NK-92 treated with Interleukin-12 subunit alpha and Interleukin-12 subunit beta, amount 100 ng/mL, for 24 hours (cell line): ENCODE measurements around the gene CRIM1.

Experiments used
- DNase-seq: peaks from one replicate; lab custom pipeline; 2025; lab: John Stamatoyannopoulos, UW

The CRIM1 gene

DNA sequence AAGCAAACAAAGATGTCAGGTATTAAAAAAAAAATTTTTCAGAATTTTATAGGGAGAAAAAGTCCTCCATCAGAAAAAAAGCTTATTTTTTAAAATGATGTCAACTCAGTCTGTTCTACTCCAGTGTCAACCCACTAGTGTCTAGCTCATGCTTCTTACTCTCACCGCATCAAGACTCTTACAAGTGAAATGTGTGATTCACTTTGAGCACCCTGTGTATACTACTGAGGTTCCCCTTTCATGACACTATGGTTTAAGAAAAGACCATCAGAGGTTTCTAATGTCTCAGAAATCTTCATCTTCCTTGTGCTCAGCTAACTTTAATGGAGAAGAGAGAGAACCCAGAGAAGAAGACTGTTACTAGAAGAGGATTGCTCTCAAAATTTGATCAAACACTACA is 199.0 kb downstream of the CRIM1 start:
- DNase-seq, result no peak

DNA sequence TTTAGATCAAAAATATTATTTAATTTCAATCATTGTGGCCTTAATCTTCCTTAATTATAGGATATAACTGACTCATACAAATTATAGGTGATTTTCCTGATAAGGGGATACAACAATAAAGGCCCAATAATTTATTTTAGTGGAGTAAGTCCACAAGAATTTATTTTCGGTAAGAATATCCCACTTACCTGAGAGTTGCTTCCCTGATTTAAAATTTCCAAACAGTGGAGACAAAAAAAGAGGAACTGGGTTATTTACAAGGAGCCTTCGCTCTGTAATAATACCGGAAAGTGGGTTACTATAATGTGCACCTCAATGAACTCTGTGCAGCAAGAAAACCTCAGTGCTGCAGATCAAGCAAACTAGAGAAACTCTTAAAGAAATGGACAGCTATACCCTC is 200.2 kb downstream of the CRIM1 start:
- no peak for DNase-seq

DNA sequence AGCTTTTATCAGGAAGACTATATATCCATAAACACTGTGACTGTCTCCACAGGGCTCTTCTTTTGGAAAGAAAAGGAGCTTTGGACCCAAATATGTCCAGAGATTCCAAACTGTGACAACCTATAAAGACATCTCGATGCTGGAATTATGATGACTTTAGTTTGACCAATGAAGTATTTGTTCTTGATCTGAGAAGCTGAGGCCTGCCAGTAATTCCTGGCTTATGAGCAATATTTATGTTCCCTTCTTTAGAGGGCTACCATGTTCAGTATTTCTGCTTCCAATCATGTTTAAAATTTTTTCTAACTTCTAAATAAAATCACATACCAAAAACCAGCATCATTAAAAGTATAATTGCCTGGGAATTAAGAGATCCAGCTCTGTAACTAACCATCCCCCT is 201.3 kb downstream of the CRIM1 start:
- no peak for DNase-seq

DNA sequence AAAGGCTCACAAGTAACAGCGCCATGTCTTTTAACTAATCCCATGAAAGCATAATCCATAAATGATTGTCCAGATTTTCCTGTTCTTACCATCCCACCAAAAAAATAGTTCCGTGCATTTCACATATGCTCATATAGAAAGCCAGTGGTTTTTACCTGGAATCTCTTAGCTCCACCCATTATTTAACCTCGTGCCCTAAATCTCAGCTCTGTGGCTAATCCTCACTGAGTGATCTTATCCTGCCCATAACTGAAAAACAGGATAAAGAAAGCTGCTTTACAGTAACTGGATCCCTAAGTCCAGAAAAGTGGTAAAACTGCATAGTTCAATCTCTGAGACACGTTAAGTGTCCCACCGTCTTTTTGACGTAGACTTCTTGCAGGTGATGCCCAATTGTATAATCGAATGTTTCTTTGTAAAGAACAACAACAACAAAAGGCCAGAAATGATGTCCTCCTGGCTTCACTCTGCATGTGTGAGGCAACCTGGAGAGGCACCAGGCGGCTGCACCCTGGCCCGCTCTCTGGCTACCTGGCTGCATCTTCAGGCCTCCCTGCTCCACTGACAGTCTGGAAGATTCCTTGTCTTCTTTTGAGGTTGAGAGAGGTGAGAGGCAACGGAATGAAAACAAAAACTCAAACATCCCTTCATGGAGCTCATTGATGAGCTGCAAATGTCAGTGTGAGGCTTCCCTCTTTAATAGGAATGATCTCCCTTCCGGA is 203.8 kb downstream of the CRIM1 start:
- no peak for DNase-seq

DNA sequence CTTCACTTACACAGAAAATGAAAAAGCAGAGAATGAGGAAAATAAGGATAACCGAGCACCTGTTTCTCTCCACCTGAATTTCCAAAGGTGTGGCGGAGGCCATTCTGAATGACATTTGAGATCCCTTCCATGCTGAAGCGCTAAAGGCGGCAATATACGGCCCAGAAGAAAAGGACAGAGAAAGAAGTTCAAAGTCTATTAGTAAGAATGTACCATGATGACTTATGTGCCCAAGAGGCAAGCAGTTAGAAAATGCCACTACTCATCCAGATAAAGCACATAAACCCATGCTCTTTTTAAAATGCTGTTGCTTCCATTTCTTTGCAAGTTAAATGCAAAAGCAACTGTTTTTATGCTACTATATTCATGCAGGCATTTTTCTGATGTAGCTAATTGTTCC is 205.1 kb downstream of the CRIM1 start:
- DNase-seq, result no peak

DNA sequence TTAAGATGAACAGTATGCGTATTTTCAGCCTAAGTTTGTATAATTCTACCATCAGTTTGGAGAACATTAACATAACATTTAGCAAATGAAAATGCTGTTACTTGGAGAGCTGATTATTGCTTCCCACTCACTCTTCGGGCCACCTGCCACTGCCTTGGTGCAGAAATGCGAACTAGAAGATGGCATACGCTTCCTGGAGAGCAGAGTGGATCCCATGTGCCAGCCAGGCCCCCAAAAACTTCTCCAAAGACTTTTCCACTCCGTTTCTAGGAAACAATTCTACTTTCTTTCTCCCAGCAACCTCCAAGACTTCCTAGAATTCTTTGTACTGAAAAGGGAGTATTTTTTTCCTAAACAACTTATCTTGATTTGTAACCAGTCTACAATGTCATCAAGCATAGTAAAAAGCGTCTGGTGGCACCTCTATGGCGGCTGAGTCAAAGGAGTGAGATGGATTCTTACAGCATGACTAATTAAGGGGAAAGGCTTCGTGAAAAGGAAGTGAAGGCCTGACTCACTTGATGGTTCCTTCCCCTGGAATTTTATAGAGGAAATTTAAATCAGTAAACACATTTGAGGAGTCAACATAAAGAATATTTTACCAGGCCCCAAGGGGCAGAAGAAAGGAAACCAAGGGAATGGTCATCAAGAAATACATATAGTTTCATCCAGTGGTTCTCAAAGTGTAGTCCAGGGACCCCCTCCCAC is 205.8 kb downstream of the CRIM1 start:
- no peak for DNase-seq

DNA sequence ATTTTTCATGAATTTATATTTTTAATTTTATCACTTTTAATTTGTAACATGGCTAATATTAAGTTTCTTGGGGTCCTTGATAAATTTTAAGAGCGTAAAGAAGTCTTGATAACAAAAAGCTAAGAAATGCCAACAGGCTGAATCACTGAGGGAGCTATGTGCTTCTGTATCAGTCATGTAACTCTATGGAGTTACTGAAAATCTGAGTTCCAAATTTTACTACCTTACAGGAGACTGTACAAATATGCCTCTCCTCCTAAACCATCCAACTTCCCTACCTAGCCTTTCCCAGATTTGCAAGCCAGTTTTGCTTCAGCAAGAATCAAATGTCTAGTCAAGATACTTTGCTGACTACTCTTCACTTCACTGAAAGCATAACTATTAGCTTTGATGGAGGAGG is 206.7 kb downstream of the CRIM1 start:
- no peak for DNase-seq

DNA sequence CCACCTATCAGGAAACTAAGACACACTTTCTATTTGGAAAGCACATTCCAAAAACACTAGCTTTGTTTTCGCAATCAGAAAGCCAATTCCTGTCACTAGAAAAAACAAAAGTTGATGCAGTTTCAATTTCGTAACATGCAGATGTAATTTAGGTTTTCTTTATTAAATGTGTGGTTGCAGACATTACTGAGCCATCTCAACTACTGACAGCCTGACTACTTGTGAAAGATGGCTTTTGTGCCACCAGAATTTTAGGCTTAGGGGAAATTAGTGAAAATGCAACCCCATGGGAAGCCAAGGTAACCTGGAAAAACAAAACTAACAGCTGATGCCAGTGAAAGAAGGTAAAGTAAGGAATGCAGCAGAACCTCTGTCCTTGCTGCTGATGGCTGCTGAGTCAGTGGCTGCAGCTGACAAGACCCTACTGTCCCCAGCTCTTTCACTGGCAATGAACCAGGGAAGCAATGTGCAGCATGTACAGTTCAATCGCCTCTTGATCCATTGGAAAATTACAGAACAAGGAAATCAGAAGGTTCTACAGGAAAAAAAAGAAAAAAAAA is 207.5 kb downstream of the CRIM1 start:
- no peak for DNase-seq

DNA sequence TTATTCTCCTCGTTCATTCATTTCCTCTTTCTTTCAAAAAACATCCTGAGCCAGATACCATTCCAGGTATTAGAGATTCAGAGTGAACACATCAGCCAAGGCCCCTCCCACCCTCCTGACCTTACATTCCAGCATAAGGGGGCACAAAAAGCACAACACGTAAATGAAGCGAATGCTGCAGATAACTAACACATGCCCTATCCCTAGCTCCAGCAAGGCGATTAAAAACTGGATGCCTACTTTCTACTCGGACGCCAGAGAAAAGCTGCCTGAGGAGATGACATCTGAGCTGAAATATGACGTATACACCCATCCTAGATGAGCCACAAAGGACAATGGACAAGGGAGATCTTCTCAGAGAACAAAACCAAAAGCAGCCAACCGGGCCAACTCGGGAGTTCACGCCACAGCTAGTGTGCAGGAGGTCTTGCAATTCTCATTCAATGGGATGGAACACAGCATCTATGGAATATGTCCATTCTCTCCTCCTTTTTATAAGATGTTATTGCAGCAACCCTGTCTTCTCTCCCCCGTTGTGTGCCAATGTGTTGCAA is 208.9 kb downstream of the CRIM1 start:
- DNase-seq, result no peak

DNA sequence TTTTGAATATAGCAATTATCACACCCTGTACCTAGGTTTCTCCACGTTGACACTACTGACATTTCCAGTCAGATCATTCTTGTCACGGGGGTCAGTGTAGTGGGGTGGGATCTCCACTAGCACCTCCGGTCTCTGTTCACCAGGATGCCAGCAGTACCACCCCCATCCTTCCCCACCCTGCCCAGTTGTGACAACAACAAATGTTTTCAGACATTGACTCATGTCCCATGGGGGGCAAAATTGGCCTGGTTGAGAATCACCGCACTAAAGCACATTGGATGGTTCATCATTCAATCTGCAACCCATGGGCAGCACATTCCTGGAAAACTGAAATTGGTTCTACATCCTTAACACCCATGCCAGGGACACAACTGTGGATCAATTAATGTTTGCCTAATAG is 210.1 kb downstream of the CRIM1 start:
- no peak for DNase-seq

DNA sequence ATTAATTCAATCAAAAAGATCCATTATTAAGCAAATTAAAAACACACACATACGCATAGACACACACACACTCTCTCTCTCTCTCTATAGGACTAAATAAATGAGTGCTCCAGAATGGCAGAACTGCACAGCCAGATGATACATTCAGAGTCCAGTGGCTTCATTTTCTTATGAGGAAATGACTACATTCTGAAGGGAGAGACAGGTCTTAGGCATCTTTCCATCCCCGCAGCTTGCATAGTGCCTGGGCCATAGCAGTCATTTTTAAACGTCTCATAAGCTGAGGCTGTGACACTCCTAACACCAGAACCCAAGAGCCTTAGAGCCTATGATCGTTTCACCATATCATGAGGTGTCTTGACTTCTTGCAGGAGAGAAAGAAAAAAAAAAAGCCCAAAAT is 211.3 kb downstream of the CRIM1 start:
- no peak for DNase-seq

DNA sequence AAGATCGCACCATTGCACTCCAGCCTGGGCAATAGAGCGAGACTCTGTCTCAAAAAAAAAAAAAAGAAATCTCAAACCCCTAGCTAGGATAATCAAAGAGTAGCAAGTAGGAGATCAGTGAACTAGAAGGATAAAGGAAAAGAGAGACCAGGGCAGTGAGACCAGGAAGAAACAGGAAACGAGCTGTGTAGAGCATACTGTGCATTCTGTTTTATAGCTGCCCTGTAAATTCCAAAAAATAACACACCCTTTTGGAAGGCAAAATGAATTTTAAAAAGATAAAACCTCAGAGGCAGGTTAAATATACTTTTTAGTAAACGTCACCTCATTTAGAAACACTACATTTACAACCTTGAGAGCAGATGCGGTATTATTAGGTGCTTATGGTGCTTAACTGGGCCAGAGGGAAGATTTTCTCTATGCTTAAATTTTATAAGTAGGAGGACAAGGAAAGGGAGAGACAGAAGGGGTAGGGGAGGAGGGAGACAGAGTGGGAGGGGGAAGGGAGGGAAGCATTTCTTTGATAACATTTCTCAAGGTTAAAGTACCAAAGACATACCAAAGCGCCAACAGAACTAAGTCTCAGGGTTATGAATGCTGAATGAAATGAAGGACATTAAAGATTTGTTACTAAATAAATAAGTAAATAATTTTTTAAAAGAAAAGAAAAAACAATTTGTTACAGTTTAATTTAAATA is 212.3 kb downstream of the CRIM1 start:
- DNase-seq, result no peak

DNA sequence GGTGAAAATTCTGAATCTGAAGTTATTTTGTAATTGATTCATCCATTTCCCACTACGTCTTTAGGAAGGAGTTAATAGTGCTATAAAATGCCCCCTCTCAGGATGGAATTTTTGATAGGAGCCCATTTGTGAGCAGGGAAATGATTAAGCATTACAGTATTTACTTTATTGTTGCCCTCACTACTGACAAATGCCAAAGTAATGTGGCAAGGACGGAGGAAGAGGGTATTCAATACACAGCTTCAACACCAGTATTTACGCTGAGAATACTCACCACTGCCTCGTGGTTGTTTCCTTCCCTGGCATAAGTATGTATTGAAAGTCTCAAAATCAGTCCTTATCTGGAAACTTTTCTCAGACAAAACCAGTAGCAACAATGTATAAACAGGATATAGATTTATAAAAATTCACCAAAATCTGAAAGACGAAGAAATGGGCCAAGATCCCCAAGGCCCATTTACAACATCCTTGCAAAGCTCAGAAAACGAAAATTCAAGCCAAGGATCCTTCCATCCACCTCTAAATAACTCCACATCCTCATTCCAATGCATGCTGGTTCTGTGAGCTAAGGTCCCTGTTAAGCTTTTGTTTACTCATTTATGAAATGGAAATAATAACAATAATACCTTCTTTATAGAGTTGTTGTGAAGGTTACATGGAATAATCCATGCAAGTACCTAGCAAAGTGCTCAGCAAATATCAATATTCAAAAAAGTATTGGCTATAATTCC is 213.1 kb downstream of the CRIM1 start:
- DNase-seq, result no peak

DNA sequence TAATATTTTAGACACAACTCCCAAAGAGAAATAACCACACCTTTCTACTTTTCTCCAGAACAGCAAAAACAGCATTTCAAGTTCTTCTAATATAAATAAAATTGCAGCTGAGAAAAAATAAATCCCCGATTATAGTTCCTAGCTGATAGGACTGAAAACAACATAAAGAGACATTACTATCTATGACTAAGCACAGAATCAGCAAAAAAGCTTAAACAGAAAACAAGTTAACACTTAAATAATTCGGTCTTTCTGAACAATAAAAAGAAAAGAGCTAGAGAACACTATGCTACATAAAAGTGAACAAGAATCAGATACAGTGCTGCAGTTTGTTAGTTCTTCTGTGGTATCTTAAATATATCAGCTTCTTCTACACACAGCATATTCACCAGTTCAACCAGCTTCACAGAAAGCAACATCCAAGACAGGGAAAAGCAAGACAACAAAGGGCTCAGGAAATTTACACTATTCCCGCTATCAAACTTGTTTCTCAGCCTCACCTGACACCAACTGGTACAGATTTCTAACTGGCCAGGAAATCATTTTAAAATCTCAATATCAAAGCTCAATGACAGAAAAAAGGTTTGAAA is 213.8 kb downstream of the CRIM1 start:
- no peak for DNase-seq

DNA sequence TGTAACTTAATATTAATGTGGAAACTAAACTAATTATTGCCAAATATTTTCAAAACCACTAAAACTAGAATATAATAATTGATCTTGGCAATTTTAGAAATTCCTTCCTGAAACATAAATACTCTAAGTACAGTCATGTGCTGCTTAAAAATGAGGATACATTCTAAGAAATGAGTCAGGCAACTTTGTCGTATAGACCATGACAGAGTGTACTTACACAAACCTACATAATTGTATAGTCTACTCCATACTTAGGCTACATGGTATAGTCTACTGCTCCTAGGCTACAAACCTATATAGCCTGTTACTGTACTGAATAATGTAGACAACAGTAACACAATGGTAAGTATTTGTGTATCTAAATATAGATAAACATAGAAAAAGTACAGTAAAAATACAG is 214.8 kb downstream of the CRIM1 start:
- DNase-seq, result no peak

DNA sequence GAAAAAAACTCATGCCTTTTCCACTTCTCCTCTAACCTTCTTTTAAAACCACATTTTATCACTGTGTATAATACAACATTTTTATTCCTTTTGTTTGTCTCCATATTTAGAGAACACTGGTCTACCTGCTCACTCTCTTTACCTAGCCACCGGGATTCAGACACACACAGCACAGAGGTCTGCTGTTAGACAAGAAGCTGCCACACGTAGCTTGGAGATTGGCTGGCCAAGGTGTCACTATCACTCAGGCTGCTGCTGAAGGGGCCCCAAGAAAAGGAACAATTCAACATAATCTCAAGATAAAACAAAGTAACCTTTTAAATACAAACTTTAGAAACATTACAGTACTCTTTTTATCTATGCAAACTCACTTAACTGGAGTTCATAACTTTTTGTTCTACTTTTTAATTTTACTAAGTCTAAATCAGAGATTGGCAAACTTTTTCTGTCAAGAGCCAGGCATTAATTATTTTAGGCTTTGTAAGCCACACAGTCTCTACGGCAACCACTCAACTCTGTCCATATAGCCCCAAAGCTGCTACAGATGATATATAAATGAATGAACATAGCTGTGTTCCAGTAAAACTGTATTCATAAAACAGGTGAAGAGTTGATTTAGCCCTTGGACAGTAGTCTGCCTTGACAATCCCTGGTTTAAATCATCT is 216.6 kb downstream of the CRIM1 start:
- DNase-seq, result no peak

DNA sequence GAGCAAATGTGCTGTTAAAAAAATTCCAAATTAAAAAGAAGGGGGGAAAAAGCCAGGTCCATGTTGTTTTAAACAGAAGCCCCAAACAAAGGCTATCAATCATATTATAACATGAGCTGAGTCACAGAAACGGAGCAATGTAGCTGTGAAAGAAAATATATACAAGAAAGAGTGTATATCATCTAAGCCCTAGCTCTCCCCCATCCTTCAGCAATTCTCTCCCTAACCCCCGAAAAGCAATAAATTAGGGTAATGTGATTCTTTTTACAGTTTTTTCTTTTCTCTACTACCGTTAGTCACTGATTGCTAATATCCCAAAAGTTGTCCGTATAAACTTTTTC is 217.1 kb downstream of the CRIM1 start:
- no peak for DNase-seq

DNA sequence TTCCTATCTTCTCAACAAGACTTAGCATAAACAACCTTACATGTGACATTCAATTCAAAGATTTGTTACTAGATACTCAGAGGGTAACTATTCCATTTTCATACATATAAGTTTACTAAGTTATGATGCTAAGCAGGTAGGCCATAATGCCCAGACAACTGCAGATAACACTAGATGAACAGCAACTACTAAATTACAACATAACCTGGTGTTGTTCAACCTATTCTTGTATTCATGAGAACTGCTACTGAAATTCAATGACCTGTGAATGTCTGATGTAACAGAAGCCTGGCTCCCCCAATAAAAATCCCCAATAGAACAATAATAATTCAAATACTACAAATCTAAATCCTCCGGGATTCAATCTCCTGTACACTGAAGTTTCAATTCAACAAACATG is 217.6 kb downstream of the CRIM1 start:
- DNase-seq, result no peak

DNA sequence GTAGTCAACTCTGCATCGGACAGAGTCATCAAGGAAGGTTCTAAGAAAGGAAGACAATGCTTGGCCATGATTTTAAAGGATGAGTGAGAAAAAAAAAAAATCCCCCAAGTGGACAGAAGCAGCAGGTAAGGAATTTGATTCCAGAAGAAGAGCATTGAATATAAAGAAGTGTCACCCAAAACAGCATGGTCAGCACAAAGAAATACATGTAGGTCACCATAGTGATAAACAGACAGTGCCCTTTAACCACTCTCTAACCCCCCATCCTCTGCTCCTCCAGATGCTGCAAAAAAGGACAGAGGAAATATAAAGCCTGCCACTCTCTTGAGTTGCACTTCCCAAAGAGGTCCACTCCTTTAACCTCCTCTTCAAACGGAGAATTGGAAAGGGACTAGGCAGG is 219.0 kb downstream of the CRIM1 start:
- no peak for DNase-seq

DNA sequence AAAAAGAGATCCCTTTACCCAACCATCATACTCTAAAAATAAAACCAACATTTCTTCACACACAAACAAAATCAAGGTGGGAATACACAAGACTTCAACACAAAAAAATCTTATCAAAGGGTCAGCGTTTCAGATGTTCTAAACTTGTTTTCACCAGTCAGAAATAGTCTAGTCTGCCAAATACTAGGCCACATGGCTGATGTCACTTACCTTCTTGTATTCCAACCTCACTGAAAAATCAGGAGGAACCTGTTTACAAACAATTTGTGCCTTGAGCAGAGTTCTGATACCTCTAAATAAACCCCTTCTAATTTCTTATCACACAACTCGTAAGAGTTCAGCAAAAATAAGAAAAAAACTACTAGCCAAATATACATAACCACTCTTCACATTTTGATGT is 222.3 kb downstream of the CRIM1 start:
- DNase-seq, result no peak
